Astrocyte (in vitro differentiated cells and primary cell): ENCODE results near the gene SCIN. TPM values are rescaled to one million over a fixed set of nuclear protein-coding genes. Genes with fewer than 3 reads are reported as not detected.

ENCODE experiments used
- DNase-seq: peaks from one replicate; pipeline ENCODE4 v3.0.0-alpha.2; 2010; ENCODE audit warnings: low read depth
- FAIRE-seq: peaks from 2 replicates; lab custom pipeline; 2011; peaks lifted over from hg19 to GRCh38; lab: Jason Lieb, UNC
- H2AFZ ChIP-seq: 2 replicates; pipeline ENCODE4 v1.6.0; 2012; ENCODE audit warnings: low read depth, low read length, inconsistent platforms
- H3K27ac ChIP-seq: 2 replicates; pipeline ENCODE4 v1.5.1; 2011; ENCODE audit warnings: low read depth, low read length, inconsistent platforms
- H3K27me3 ChIP-seq: 2 replicates; pipeline ENCODE4 v1.6.0; 2011; ENCODE audit warnings: low read length, inconsistent platforms; ENCODE audit not compliant: insufficient read depth
- H3K36me3 ChIP-seq: 2 replicates; pipeline ENCODE4 v1.5.1; 2011; ENCODE audit warnings: low read length, inconsistent platforms; ENCODE audit not compliant: insufficient read depth
- H3K4me1 ChIP-seq: 2 replicates; pipeline ENCODE4 v1.5.1; 2011; ENCODE audit warnings: low read length, inconsistent platforms; ENCODE audit not compliant: insufficient read depth
- H3K4me2 ChIP-seq: 2 replicates; pipeline ENCODE4 v1.6.0; 2012; ENCODE audit warnings: low read length, inconsistent platforms
- H3K4me3 ChIP-seq: 2 replicates; pipeline ENCODE4 v1.5.1; 2011; ENCODE audit warnings: low read depth, mild to moderate bottlenecking, low read length, inconsistent platforms; ENCODE audit not compliant: insufficient read depth
- H3K79me2 ChIP-seq: 2 replicates; pipeline ENCODE4 v1.6.0; 2012; ENCODE audit warnings: mild to moderate bottlenecking, low read length, inconsistent platforms; ENCODE audit not compliant: insufficient read depth
- H3K9ac ChIP-seq: 2 replicates; pipeline ENCODE4 v1.6.0; 2012; ENCODE audit warnings: mild to moderate bottlenecking, low read length, inconsistent platforms
- H3K9me3 ChIP-seq: 2 replicates; pipeline ENCODE4 v1.5.1; 2012; ENCODE audit warnings: low read depth, mild to moderate bottlenecking, low read length, inconsistent platforms; ENCODE audit not compliant: insufficient read depth
- H4K20me1 ChIP-seq: 2 replicates; pipeline ENCODE4 v1.6.0; 2012; ENCODE audit warnings: low read length, inconsistent platforms; ENCODE audit not compliant: insufficient read depth
- H3K27ac Mint-ChIP-seq: one replicate; pipeline ENCODE4 v1.8.0; 2021; ENCODE audit warnings: mild to moderate bottlenecking, mixed read lengths; ENCODE audit not compliant: unreplicated experiment
- H3K27me3 Mint-ChIP-seq: one replicate; pipeline ENCODE4 v1.8.0; 2021; ENCODE audit warnings: low read depth, mixed read lengths; ENCODE audit not compliant: unreplicated experiment
- H3K36me3 Mint-ChIP-seq: one replicate; pipeline ENCODE4 v1.8.0; 2021; ENCODE audit warnings: low read depth, mixed read lengths; ENCODE audit not compliant: unreplicated experiment
- H3K4me1 Mint-ChIP-seq: one replicate; pipeline ENCODE4 v1.8.0; 2021; ENCODE audit warnings: low read depth, mixed read lengths; ENCODE audit not compliant: unreplicated experiment
- H3K4me3 Mint-ChIP-seq: one replicate; pipeline ENCODE4 v1.8.0; 2021; ENCODE audit warnings: mild to moderate bottlenecking, moderate library complexity, mixed read lengths; ENCODE audit not compliant: unreplicated experiment
- H3K9me3 Mint-ChIP-seq: one replicate; pipeline ENCODE4 v1.8.0; 2021; ENCODE audit warnings: mild to moderate bottlenecking, mixed read lengths; ENCODE audit not compliant: unreplicated experiment
- CTCF ChIP-seq: IDR thresholded peaks from 2 replicates; pipeline ENCODE4 v1.5.1; 2011; ENCODE audit warnings: low read depth, mild to moderate bottlenecking, inconsistent platforms, low read length, moderate library complexity; ENCODE audit not compliant: insufficient read depth
- EZH2 ChIP-seq: IDR thresholded peaks from 2 replicates; pipeline ENCODE4 v1.6.1; 2012; ENCODE audit warnings: mild to moderate bottlenecking, low read length, inconsistent platforms; ENCODE audit not compliant: insufficient read depth
- total RNA-seq: library from RNA; stranded (reverse); gene quantifications from 2 replicates; pipeline ENCODE4 v1.2.1, GENCODE V29; 2021

Gene SCIN
- total RNA-seq, 1 donor from 2014 or later = 0.27 TPM

GRCh38 chr7:12708314-12708713 is 137.8 kb downstream of the SCIN start:
- Mint-ChIP-seq H3K4me3 (no peak overlapping the region), H3K36me3 (no peaks in the 10 kb centered on the region), H3K4me1 (peaks cover 18% of the 10 kb centered on the region), H3K9me3 (no peaks in the 10 kb centered on the region), H3K27ac (no peak overlapping the region), H3K27me3 (no peaks in the 10 kb centered on the region)
- Histone ChIP-seq H3K9ac (no peak overlapping the region), H3K4me2 (no peak overlapping the region), H2AFZ (no peak overlapping the region), H3K36me3 (no peaks in the 10 kb centered on the region), H3K9me3 (no peaks in the 10 kb centered on the region), H3K27ac (no peak overlapping the region), H4K20me1 (no peaks in the 10 kb centered on the region), H3K4me1 (no peaks in the 10 kb centered on the region), H3K27me3 (no peaks in the 10 kb centered on the region), H3K79me2 (no peaks in the 10 kb centered on the region), H3K4me3 (no peak overlapping the region)
- FAIRE-seq (no peak), DNase-seq (no peak)
- no peak for TF ChIP-seq EZH2
- no peak for TF ChIP-seq CTCF

Other genes with a start within 250 kb of the SCIN start
- gene VWDE, start 166.9 kb upstream of the SCIN start, total RNA-seq = 0.77 and 1.8 TPM in 2 replicates
- gene ARL4A, start 116.9 kb downstream of the SCIN start, total RNA-seq = 34.6 and 47.0 TPM in 2 replicates